Spinal cord (tissue), 10 donors: ENCODE results near the gene RAB33B. TPM values are rescaled to one million over a fixed set of nuclear protein-coding genes. Genes with fewer than 3 reads are reported as not detected.

ENCODE experiments used
- DNase-seq, 6 donors: peaks; one replicate each; pipeline versions ENCODE4 v3.0.0 to v3.0.0-alpha.2; 2013 to 2015; ENCODE audit warnings: low spot score in 6 of 6, low read depth in 4 of 6
- H3K27ac ChIP-seq: one replicate; pipeline ENCODE4 v1.5.1; 2013; ENCODE audit warnings: low read depth, low read length, control low read depth
- H3K27me3 ChIP-seq: one replicate; pipeline ENCODE4 v1.6.1; 2013; ENCODE audit warnings: low read length; ENCODE audit not compliant: control insufficient read depth, insufficient read depth
- H3K36me3 ChIP-seq: one replicate; pipeline ENCODE4 v1.6.1; 2013; ENCODE audit warnings: low read length; ENCODE audit not compliant: control insufficient read depth, insufficient read depth
- H3K4me1 ChIP-seq: one replicate; pipeline ENCODE4 v1.6.1; 2013; ENCODE audit warnings: low read length; ENCODE audit not compliant: control insufficient read depth, insufficient read depth
- H3K4me3 ChIP-seq: one replicate; pipeline ENCODE4 v1.5.1; 2013; ENCODE audit warnings: low read depth, low read length, control low read depth
- H3K9me3 ChIP-seq: one replicate; pipeline ENCODE4 v1.6.1; 2013; ENCODE audit warnings: low read length; ENCODE audit not compliant: control insufficient read depth, insufficient read depth
- WGBS: methylation state at CpG from one replicate; pipeline ENCODE4 v1.1.5; 2013; ENCODE audit warnings: missing lambda C conversion rate; ENCODE audit not compliant: insufficient coverage; 5-methylcytosine and 5-hydroxymethylcytosine counted together
- polyA plus RNA-seq, 2 donors: library from polyadenylated mRNA; unstranded; fragments of 120-200 nt; gene quantifications; one replicate each; pipeline ENCODE4 v1.2.1, GENCODE V29; 2013; ENCODE audit not compliant: insufficient read length in 2 of 2
- small RNA-seq: library from RNA; depleted of rRNA; stranded (forward); fragments of <200 nt; gene quantifications from one replicate; pipeline ENCODE3, GENCODE V24; 2014; ENCODE audit warnings: low replicate concordance
- total RNA-seq, 2 donors: library from RNA; depleted of rRNA in 1 of 2; stranded (reverse); fragments of 120-200 nt in 1 of 2; fragments of >200 nt in 1 of 2; gene quantifications; one replicate each; pipeline versions ENCODE4 v1.2.3 to v1.2.4, GENCODE V29; 2013 to 2014
- donor health status: healthy.

Gene RAB33B
- total and polyA plus RNA-seq, 4 donors, result 7.9 to 30.1 (median 10.5) TPM

GRCh38 chr4:139515531-139515958 lies 61.6 kb downstream of the RAB33B start:
- Histone ChIP-seq H3K9me3 (no peaks in the 10 kb centered on the region), H3K27ac (no peak overlapping the region), H3K4me3 (no peak overlapping the region), H3K36me3 (peaks cover 16% of the 10 kb centered on the region), H3K4me1 (peaks cover 4% of the 10 kb centered on the region), H3K27me3 (no peaks in the 10 kb centered on the region)
- DNase-seq, result peak in 2 of 6 donors; percentile 14 to 47
- 35% methylated on average over 2 of the region's 4 CpGs for WGBS

GRCh38 chr4:139521754-139522401 lies 68.0 kb downstream of the RAB33B start:
- Histone ChIP-seq H3K36me3 (peaks cover 17% of the 10 kb centered on the region), H3K9me3 (no peaks in the 10 kb centered on the region), H3K4me1 (peaks cover 9% of the 10 kb centered on the region), H3K27ac (no peak overlapping the region), H3K4me3 (no peak overlapping the region), H3K27me3 (no peaks in the 10 kb centered on the region)
- DNase-seq, result no peak
- WGBS, result no CpG with 5 or more reads among the region's 4 CpGs

GRCh38 chr4:139522457-139522856 lies 68.5 kb downstream of the RAB33B start:
- Histone ChIP-seq H3K27ac (no peak overlapping the region), H3K36me3 (peaks cover 13% of the 10 kb centered on the region), H3K4me1 (peaks cover 9% of the 10 kb centered on the region), H3K4me3 (no peak overlapping the region), H3K9me3 (no peaks in the 10 kb centered on the region), H3K27me3 (no peaks in the 10 kb centered on the region)
- DNase-seq, result no peak
- WGBS, result 73% methylated on average over 2 of the region's 4 CpGs

DNA sequence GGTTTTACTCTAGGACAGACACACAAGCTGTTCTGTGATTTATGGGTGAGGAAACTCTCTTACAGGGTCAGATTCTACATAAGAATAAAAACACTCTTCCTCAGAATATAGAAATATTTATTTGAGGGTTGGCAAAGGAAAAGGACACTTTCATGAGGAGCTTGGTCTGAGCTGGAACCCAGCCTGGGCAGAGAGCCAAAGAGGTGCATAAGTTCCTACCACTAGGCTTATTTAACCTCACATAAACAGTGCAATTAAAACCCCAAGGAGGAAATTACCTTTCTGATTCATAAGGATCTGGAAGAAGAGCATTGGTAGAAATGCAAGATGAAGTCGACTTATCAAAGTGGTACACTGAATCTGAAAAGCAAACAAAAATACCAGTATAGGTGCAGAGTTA lies 69.2 kb downstream of the RAB33B start:
- Histone ChIP-seq H3K4me3 (no peak overlapping the region), H3K9me3 (no peaks in the 10 kb centered on the region), H3K4me1 (peaks cover 9% of the 10 kb centered on the region), H3K27me3 (no peaks in the 10 kb centered on the region), H3K36me3 (peaks cover 8% of the 10 kb centered on the region), H3K27ac (no peak overlapping the region)
- no CpG with 5 or more reads among the region's 1 CpG for WGBS
- no peak for DNase-seq

DNA sequence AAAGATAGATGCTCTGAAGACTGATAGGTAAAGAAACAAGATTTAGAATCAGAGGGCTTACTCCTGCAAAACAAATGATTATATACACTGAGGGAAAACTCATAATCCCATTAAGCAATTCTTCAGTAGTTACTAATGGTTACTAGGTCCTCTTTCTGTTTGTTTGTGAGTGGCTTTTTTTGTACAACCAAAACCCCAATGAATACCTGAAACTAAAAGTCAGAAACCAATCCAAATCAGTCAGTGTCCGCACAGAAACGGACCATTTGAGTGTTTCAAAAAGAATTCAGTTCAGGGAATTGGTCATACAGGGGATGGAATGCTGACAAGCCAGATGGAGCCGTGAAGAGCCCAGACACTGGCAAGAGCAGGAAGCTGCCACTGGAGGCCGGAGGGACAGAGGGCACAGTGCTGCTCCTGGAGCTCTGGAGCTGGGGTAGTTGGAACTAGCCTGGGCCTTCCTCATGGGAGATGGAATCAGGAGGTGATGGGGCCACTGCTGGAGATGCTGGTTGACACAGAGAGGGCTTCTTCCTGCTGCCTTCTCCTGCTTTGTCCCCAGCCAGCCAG lies 70.2 kb downstream of the RAB33B start:
- Histone ChIP-seq H3K36me3 (peaks cover 10% of the 10 kb centered on the region), H3K4me3 (no peak overlapping the region), H3K4me1 (peaks cover 9% of the 10 kb centered on the region), H3K27ac (no peak overlapping the region), H3K27me3 (no peaks in the 10 kb centered on the region), H3K9me3 (no peaks in the 10 kb centered on the region)
- DNase-seq, result no peak
- WGBS, result 66% methylated on average over 4 of the region's 4 CpGs

GRCh38 chr4:139525414-139525813 lies 71.5 kb downstream of the RAB33B start:
- no peaks in the 10 kb centered on the region for H3K9me3 ChIP-seq
- peaks cover 9% of the 10 kb centered on the region for H3K4me1 ChIP-seq
- no peaks in the 10 kb centered on the region for H3K27me3 ChIP-seq
- peaks cover 10% of the 10 kb centered on the region for H3K36me3 ChIP-seq
- no peak overlapping the region for H3K4me3 ChIP-seq
- no peak for DNase-seq
- no peak overlapping the region for H3K27ac ChIP-seq
- no CpG with 5 or more reads among the region's 2 CpGs for WGBS

Small RNAs within 50 kb of the gene (small RNA-seq; reads per million reads assigned to genes)
- gene RF01225, result not detected

Other genes starting within 250 kb of the RAB33B start
- gene MGARP, start 173.9 kb upstream of the RAB33B start, total RNA-seq, result 1 to 10 TPM; 1.1 to 1.8 TPM
- gene MGARP, start 173.9 kb upstream of the RAB33B start, polyA plus RNA-seq, result 1 to 10 TPM in 1 of 2 donors, under 1 TPM in 1; 0.95 to 1.2 TPM
- gene NAA15, start 152.6 kb upstream of the RAB33B start, total RNA-seq, result 10 to 100 TPM; 27.9 to 37.6 TPM
- 10 to 100 TPM; 18.1 to 22.3 TPM for gene NAA15, start 152.6 kb upstream of the RAB33B start, polyA plus RNA-seq
- 10 to 100 TPM; 48.8 to 87.4 TPM for gene NDUFC1, start 151.6 kb upstream of the RAB33B start, total RNA-seq
- gene NDUFC1, start 151.6 kb upstream of the RAB33B start, polyA plus RNA-seq, result 10 to 100 TPM; 92.6 to 99.7 TPM
- gene SETD7, start 102.1 kb downstream of the RAB33B start, total RNA-seq, result 10 to 100 TPM; 33.6 to 41.0 TPM
- 10 to 100 TPM; 13.2 to 15.7 TPM for gene SETD7, start 102.1 kb downstream of the RAB33B start, polyA plus RNA-seq
- 10 to 100 TPM; 19.3 to 59.4 TPM for gene MGST2, start 211.7 kb downstream of the RAB33B start, total RNA-seq
- gene MGST2, start 211.7 kb downstream of the RAB33B start, polyA plus RNA-seq, result 10 to 100 TPM; 24.2 to 25.9 TPM